Endothelial cell of umbilical vein (primary cell): ENCODE results near the gene SRGAP1. TPM values are rescaled to one million over a fixed set of nuclear protein-coding genes. Genes with fewer than 3 reads are reported as not detected.

Experiments
- BruUV-seq: library from RNA; stranded (reverse); fragments of 400-500 nt; replicated peaks from 2 replicates; lab custom pipeline; 2021; lab: Mats Ljungman, UMichigan
- CTCF ChIA-PET: fragments of 300-600, 350-600 bp; sonication (Branson Sonifier 250); formaldehyde crosslinking; loops from one replicate; lab custom pipeline; 2021; ENCODE audit warnings: antibody characterized with exemption, inconsistent platforms; lab: Charles Lee
- POLR2A ChIA-PET: fragments of 300-600, 350-600 bp; sonication (Branson Sonifier 250); formaldehyde crosslinking; loops from one replicate; lab custom pipeline; 2021; ENCODE audit warnings: antibody characterized with exemption, inconsistent platforms; lab: Charles Lee
- DNase-seq: peaks from one replicate; pipeline ENCODE4 v3.0.0-alpha.2; 2011; ENCODE audit warnings: low read depth, low spot score
- FAIRE-seq: peaks from 2 replicates; lab custom pipeline; 2011; peaks lifted over from hg19 to GRCh38; lab: Jason Lieb, UNC
- H2AFZ ChIP-seq: 2 replicates; pipeline ENCODE4 v1.6.0; 2012; ENCODE audit warnings: low read depth, low read length, control low read depth, inconsistent platforms
- H3K27ac ChIP-seq: 2 replicates; pipeline ENCODE4 v1.5.1; 2011; ENCODE audit warnings: low read depth, mild to moderate bottlenecking, control low read depth, low read length, moderate library complexity; ENCODE audit not compliant: insufficient read depth
- H3K27me3 ChIP-seq, 2 experiments: 2 replicates each; pipeline versions ENCODE4 v1.6.0 to v1.6.1; 2011; ENCODE audit warnings: low read length in 2 of 2, mixed read lengths in 1 of 2; ENCODE audit not compliant: control insufficient read depth in 2 of 2, insufficient read depth in 2 of 2
- H3K36me3 ChIP-seq, 2 experiments: 2 replicates in 1 of 2; 3 replicates in 1 of 2; pipeline ENCODE4 v1.5.1; 2011; ENCODE audit warnings: low read length in 2 of 2, mild to moderate bottlenecking in 1 of 2, moderate library complexity in 1 of 2; ENCODE audit not compliant: control insufficient read depth in 2 of 2, insufficient read depth in 2 of 2; ENCODE audit errors: extremely low read depth in 1 of 2
- H3K4me1 ChIP-seq: 3 replicates; pipeline ENCODE4 v1.5.1; 2011; ENCODE audit warnings: mild to moderate bottlenecking, low read length; ENCODE audit not compliant: control insufficient read depth, insufficient read depth; ENCODE audit errors: extremely low read depth
- H3K4me2 ChIP-seq: 2 replicates; pipeline ENCODE4 v1.6.1; 2011; ENCODE audit warnings: low read length, control low read depth, mixed read lengths; ENCODE audit not compliant: insufficient read depth
- H3K4me3 ChIP-seq, 3 experiments: fragments of 200-600 bp in 1 of 3; sonication (generic), shearing (Covaris generic) in 1 of 3; replicated peaks in 1 of 3; 2 replicates each; pipeline ENCODE4 v1.5.1; 2011 to 2016; ENCODE audit warnings: control low read depth in 3 of 3, low read length in 3 of 3, mild to moderate bottlenecking in 2 of 3, inconsistent platforms in 1 of 3, low read depth in 1 of 3, moderate library complexity in 1 of 3; ENCODE audit not compliant: insufficient read depth in 1 of 3
- H3K79me2 ChIP-seq: 2 replicates; pipeline ENCODE4 v1.6.0; 2012; ENCODE audit warnings: low read length, inconsistent platforms; ENCODE audit not compliant: control insufficient read depth, insufficient read depth
- H3K9ac ChIP-seq: replicated peaks from 2 replicates; pipeline ENCODE3; 2011; ENCODE audit warnings: low read length, control low read depth; ENCODE audit not compliant: insufficient read depth; ENCODE audit errors: extremely low read depth
- H3K9me1 ChIP-seq: replicated peaks from 3 replicates; pipeline ENCODE4 v1.6.0; 2011; ENCODE audit warnings: mild to moderate bottlenecking, low read length; ENCODE audit not compliant: control insufficient read depth, insufficient read depth; ENCODE audit errors: extremely low read depth
- H3K9me3 ChIP-seq: replicated peaks from 2 replicates; pipeline ENCODE4 v1.5.1; 2012; ENCODE audit warnings: low read length, inconsistent platforms; ENCODE audit not compliant: control insufficient read depth, insufficient read depth
- H4K20me1 ChIP-seq: replicated peaks from 2 replicates; pipeline ENCODE3; 2011; ENCODE audit warnings: mild to moderate bottlenecking, low read length; ENCODE audit not compliant: control insufficient read depth, insufficient read depth; ENCODE audit errors: extremely low read depth
- CTCF ChIP-seq, 2 donors: IDR thresholded peaks; 1 replicate in 1 of 2; 2 replicates in 1 of 2; pipeline ENCODE4 v1.5.1; 2011; ENCODE audit warnings: low read length in 2 of 2, mild to moderate bottlenecking in 2 of 2, moderate library complexity in 2 of 2, control low read depth in 1 of 2, inconsistent platforms in 1 of 2, low read depth in 1 of 2; ENCODE audit not compliant: insufficient read depth in 1 of 2; ENCODE audit errors: extremely low read depth in 1 of 2
- EZH2 ChIP-seq: IDR thresholded peaks from 2 replicates; pipeline ENCODE4 v1.6.1; 2012; ENCODE audit warnings: borderline replicate concordance, low read depth, mild to moderate bottlenecking, moderate library complexity, low read length, inconsistent platforms; ENCODE audit not compliant: severe bottlenecking
- FOS ChIP-seq: IDR thresholded peaks from 2 replicates; pipeline ENCODE4 v1.6.1; 2011; ENCODE audit warnings: mild to moderate bottlenecking, low read length, moderate library complexity, borderline replicate concordance; ENCODE audit not compliant: insufficient read depth
- GATA2 ChIP-seq: IDR thresholded peaks from 2 replicates; pipeline ENCODE4 v1.7.0; 2011; ENCODE audit warnings: low read depth, mild to moderate bottlenecking, moderate library complexity, mixed read lengths, low read length; ENCODE audit not compliant: insufficient read length, insufficient read depth
- JUN ChIP-seq: IDR thresholded peaks from 2 replicates; pipeline ENCODE4 v1.6.1; 2011; ENCODE audit warnings: borderline replicate concordance, low read depth; ENCODE audit not compliant: insufficient read length, insufficient read depth
- MYC ChIP-seq: IDR thresholded peaks from one replicate; pipeline ENCODE4 v1.6.1; 2011; ENCODE audit warnings: mild to moderate bottlenecking, low read depth, low read length
- POLR2A ChIP-seq: IDR thresholded peaks from 2 replicates; pipeline ENCODE4 v1.6.1; 2012; ENCODE audit warnings: low read depth, mild to moderate bottlenecking, control low read depth, low read length
- POLR2AphosphoS5 ChIP-seq: IDR thresholded peaks from 2 replicates; pipeline ENCODE4 v1.6.1; 2012; ENCODE audit warnings: low read depth, mild to moderate bottlenecking, control low read depth, low read length, moderate library complexity; ENCODE audit not compliant: insufficient read depth
- dilution Hi-C: fragments of 300-500 bp; cut with MboI; formaldehyde crosslinking; loops from one replicate; pipeline ENCODE4 v1.15.0; 2019; ENCODE audit warnings: low sequenced_read_pairs; ENCODE audit not compliant: extremely low pct_ligation_motif_present
- intact Hi-C: fragments of 100-400 bp; cut with micrococcal nuclease; formaldehyde crosslinking; loops from one replicate; pipeline ENCODE4 v1.10.0; 2022
- polyA plus RNA-seq, 4 experiments: library from polyadenylated mRNA; depleted of rRNA in 3 of 4; stranded (reverse) in 3 of 4; unstranded in 1 of 4; fragments of >200 nt; gene quantifications; 2 replicates each; pipeline versions ENCODE4 v1.2.1 to v1.2.3, GENCODE V29; 2011 to 2012; ENCODE audit warnings: missing spikeins in 1 of 4
- total RNA-seq: library from RNA; stranded (reverse); gene quantifications from 2 replicates; pipeline ENCODE4 v1.2.3, GENCODE V29; 2021
- TF ChIP-seq, protein P1 (sequence below): IDR thresholded peaks from 2 replicates; pipeline ENCODE4 v1.6.1; 2011; ENCODE audit not compliant: insufficient read depth, insufficient read length

The SRGAP1 gene
- total and polyA plus RNA-seq, 2 donors (not counting 3 experiments of a cell fraction or from before 2014, with no cell fraction given): 4.9 to 16.3 TPM

- FAIRE-seq (no peak), DNase-seq (no peak)
- Histone ChIP-seq H3K9me3 (no peaks in the 10 kb centered on the region), H3K4me2 (no peak overlapping the region), H3K4me3 (no peak overlapping the region), H3K9me1 (no peaks in the 10 kb centered on the region), H2AFZ (no peak overlapping the region), H3K9ac (no peak overlapping the region), H4K20me1 (no peaks in the 10 kb centered on the region), H3K36me3 (no peaks in the 10 kb centered on the region), H3K4me1 (peaks cover 21% of the 10 kb centered on the region), H3K27me3 (no peaks in the 10 kb centered on the region), H3K27ac (no peak overlapping the region), H3K79me2 (no peaks in the 10 kb centered on the region)
- CTCF ChIA-PET: no interaction called here
- no TSS peak for BruUV-seq
- no peak for TF ChIP-seq POLR2A
- no peak for TF ChIP-seq FOS
- no peak for TF ChIP-seq EZH2
- TF ChIP-seq CTCF (IDR thresholded peaks at IDR 0.05; ENCODE audit: extremely low read depth in 1 of 2, insufficient read depth in 1 of 2, low read depth in 1 of 2, low read length in 2 of 2): no peak
- dilution Hi-C loops: no loop called here
- POLR2A ChIA-PET: no interaction called here
- intact Hi-C loops: no loop called here
Observed at GRCh38 chr12:64189530-64189929, 345.0 kb downstream of the SRGAP1 start.

DNA sequence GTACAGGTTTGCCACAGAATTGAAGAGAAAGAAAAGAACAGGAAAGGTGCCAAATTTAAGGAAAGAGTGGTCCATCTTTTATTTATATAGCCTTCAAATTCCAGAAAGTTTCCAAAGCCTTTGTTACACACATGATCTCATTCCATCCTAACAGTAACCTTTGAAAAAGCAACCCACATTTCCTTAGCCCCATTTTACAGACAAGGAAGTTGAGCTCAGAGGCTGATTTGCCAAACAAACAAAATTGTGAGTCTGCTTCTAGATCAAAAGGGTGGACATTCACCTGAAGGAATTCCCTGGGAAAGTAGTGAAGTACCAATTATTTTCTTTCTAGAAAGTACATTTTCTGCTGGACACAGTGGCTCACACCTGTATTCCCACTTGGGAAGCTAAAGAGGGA lies 345.6 kb downstream of the SRGAP1 start:
- no peak overlapping the region for H3K4me2 ChIP-seq
- H3K4me3 ChIP-seq: no peak overlapping the region
- ChIA-PET CTCF (interaction anchor here (2.1 kb wide), 1 partner anchor 9 kb away, joined by 6 read pairs; no protein-coding TSS in a partner anchor), POLR2A (no interaction called here)
- no peak for DNase-seq
- no peaks in the 10 kb centered on the region for H3K27me3 ChIP-seq
- TF ChIP-seq POLR2AphosphoS5 (no peak), CTCF (IDR thresholded peaks at IDR 0.05; ENCODE audit: extremely low read depth in 1 of 2, insufficient read depth in 1 of 2, low read depth in 1 of 2, low read length in 2 of 2) (no peak), MYC (no peak), GATA2 (no peak), FOS (no peak), POLR2A (no peak), EZH2 (no peak), JUN (no peak)
- TF ChIP-seq, protein P1, sequence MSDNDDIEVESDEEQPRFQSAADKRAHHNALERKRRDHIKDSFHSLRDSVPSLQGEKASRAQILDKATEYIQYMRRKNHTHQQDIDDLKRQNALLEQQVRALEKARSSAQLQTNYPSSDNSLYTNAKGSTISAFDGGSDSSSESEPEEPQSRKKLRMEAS: no peak
- no peaks in the 10 kb centered on the region for H3K36me3 ChIP-seq
- dilution Hi-C loops (no loop called here), intact Hi-C loops (no loop called here)
- BruUV-seq: no TSS peak
- no peaks in the 10 kb centered on the region for H4K20me1 ChIP-seq
- H3K9me3 ChIP-seq: no peaks in the 10 kb centered on the region
- H3K9me1 ChIP-seq: no peaks in the 10 kb centered on the region
- no peak overlapping the region for H3K9ac ChIP-seq
- H3K27ac ChIP-seq: no peak overlapping the region
- H2AFZ ChIP-seq: no peak overlapping the region
- FAIRE-seq: no peak
- H3K79me2 ChIP-seq: no peaks in the 10 kb centered on the region
- peaks cover 21% of the 10 kb centered on the region for H3K4me1 ChIP-seq
